IPS-NIHi11 (cell line): ENCODE results near the gene VGLL4.
A peak's percentile ranks its signal among the peaks of the same experiment; 100 is the strongest.
"Not testable (repeated sequence)": the region's sequence is repeated elsewhere in the genome, so short reads cannot be mapped to it uniquely, and the experiment has no call there.

Source experiments
- DNase-seq: peaks from one replicate; pipeline ENCODE4 v3.0.0; 2012; ENCODE audit warnings: mixed read lengths, low spot score

VGLL4 gene

GRCh38 chr3:11606090-11606784, 37.5 kb downstream of the VGLL4 start:
- DNase-seq: no peak

DNA sequence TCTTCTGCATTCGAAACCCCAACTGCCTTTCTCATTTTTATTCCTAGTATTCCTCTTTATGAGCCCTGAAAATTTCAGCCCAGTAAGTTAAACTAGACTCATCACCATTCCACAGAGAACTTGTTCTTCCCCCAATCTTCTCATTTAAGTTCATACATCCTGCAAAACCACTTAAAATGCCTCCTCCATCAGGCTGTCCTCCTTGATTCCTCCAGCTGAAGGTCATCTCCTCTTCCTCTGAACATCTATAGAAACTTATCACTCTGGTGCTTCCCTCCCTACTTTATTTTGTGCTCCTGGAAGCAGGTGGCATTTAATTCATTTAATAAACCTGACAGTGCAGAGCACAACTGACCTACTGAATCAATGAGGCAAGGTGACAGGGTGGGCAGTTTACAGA, 38.3 kb downstream of the VGLL4 start:
- no peak for DNase-seq

- DNase-seq: no peak
Observed at GRCh38 chr3:11604139-11604892, 39.4 kb downstream of the VGLL4 start.

DNA sequence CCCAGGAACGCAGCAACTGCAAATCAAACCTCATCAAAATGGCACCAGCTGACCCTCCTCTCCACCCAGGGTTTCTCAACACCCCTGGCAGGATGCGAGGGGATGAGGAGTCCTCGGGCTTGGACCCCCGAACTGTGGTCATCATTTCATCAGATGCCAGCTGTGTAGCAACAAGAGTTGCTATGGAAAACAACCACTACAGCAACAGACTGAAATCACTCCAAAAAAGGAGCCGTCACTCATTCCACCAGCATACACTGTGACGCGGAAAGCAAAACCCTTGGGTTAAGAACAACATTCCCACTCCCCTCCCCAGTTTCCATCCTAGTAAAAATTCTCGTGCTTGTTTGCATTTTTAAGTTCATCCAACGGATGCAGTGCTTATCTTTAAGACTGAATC, 40.1 kb downstream of the VGLL4 start:
- no peak for DNase-seq

DNA sequence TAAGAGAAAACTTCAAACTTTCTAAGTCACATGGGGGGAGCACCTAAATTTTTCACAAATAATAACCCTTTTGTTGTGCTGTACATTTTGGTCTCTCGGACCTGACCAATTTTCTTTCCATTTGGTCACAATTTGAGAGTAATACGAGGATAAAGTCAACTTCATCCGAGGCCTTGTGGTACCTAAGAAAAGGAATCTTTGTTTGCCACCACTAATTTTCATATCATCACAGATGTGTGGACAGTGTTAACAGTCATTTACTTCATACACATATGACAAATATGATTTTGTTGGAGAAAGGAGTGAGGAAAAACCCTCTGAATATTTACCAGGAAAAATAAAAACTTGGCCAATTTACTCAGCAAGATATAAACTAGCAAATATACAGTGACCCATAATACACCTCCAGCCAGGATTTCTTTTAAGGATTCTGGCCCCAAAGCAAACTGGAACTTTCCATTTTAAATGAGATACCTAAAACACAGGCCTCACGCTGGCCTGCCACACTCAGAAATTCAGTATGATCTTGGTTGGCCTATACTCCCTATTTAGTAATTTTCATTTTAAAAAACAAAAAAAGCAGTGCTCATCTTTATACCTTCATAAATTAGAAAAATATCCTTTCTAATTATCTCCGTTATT, 40.7 kb downstream of the VGLL4 start:
- DNase-seq: no peak

DNA sequence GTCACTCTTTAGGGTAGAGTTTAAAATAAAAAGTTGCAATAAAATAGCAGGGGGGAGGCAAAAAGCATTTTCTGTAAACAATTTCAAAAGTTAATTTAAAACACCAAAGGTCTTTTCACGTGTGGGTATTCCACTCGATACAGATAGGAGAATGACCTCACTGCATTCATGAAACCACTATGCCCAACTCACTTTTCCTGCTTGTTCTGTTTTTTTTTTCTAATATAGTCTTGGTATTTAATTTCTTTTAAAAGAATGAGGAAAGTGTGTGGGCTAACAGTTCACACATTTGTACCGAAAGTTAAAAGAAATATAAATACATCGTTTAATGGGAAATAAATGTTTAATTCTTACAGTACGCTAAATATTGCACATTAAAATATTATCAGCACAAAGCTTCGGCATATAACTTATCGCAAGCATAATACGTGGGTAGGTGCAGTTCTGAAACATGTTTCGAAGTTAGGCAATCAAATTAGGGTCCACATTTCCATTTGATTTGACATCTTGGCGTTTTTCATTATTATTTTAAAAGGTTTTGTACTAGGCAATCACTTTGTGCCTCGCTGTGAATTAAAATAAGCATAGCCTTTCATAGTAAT, 41.4 kb downstream of the VGLL4 start:
- no peak for DNase-seq

- DNase-seq: no peak
Observed at GRCh38 chr3:11601446-11602238, 42.1 kb downstream of the VGLL4 start.

- DNase-seq: peak; percentile 68
Observed at GRCh38 chr3:11600501-11601282, 43.0 kb downstream of the VGLL4 start.

- no peak for DNase-seq
Observed at GRCh38 chr3:11596387-11596786, 47.3 kb downstream of the VGLL4 start.

- not testable (repeated sequence) for DNase-seq
Observed at GRCh38 chr3:11595024-11595423, 48.7 kb downstream of the VGLL4 start.

GRCh38 chr3:11593318-11594034, 50.2 kb downstream of the VGLL4 start:
- no peak for DNase-seq

DNA sequence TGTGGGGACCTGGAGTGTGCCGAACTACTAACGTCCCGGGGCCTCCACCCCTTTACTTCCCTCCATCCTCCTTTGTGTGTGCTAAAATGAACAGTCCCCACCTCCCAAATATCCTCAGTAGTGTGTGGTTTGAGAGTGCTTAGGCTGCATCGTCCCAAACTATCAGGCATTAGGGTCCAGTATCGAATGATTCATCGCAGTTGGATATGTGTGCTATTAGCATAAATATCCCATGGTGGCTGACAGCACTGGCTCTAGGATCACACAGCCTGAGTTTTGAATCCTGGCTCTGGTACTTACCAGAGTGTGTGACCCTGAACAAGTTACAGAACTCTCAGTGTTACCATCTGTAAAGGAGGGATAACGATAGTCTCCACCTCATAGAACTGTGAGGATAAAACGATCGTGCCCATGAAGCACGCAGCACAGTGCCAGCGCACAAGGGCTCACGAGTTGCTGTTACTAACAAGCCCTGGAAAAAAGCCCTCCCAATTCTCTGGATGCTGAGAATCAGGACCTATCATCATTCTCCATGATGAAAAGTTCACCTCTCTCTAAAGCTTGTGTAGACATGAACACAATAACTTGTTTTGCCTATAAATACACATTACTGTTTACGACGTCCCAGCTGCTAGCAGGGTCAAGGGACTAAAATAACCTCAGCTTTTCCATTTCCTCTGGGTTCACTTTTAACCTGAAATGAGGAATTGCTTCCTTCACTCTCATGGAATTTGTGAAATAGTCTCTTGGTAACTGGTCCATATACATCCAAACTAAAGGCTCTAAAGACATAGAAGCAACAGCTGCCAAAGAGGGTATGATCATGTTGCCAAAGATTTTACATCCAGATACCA, 51.0 kb downstream of the VGLL4 start:
- DNase-seq: no peak

- DNase-seq: peak; percentile 77
Observed at GRCh38 chr3:11591391-11592282, 52.1 kb downstream of the VGLL4 start.

GRCh38 chr3:11591002-11591355, 52.7 kb downstream of the VGLL4 start:
- no peak for DNase-seq

- DNase-seq: no peak
Observed at GRCh38 chr3:11589706-11590105, 54.0 kb downstream of the VGLL4 start.

DNA sequence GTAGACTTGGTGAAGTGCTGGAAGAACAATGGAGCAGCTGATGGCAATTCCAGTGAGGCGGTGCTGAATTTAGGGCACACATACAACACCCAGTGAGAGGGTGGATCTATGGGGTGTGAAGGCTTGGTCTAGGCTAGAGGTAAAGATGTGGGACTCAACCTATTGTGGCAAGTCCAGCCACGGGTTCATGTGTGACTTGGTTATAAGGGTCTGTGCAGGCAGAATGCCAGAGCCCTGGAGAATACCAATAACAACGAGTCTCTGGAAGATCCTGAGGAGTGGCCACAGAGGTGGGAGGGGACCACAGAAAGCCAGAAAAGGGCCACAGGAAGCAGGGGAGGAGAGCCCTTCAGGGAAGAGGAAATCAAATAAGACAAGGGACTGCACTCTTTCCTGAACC, 55.0 kb downstream of the VGLL4 start:
- DNase-seq: no peak

GRCh38 chr3:11588338-11588737, 55.4 kb downstream of the VGLL4 start:
- DNase-seq: no peak

GRCh38 chr3:11587766-11588165, 55.9 kb downstream of the VGLL4 start:
- DNase-seq: no peak

DNA sequence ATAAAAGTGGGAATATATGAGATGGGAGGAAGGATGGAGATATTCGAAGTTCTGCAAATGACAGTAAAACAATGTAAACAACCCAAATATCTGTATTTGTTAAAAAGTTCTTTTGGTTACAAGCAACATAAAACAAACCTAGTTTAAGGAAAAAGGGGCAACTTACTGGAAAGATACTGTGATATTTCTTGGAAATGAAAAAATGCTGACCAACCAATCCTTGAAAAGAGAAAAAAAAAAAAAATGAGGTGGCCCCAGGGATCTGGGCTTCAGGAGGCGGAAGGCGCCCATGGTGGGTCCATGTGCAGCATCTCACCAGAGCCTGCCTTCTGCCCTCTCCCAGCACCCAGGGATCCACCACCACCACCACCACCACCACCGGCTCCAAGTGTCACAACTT, 59.1 kb downstream of the VGLL4 start:
- no peak for DNase-seq
